RPMI8226 (cell line): ENCODE measurements around the gene DUSP6.
A peak's percentile ranks its signal among the peaks of the same experiment; 100 is the strongest.

Source experiments
- DNase-seq: peaks from one replicate; pipeline ENCODE4 v3.0.0-alpha.2; 2015

The DUSP6 gene

GRCh38 chr12:89352492-89353187 is at the start of gene DUSP6:
Gene DUSP6, minus strand, starts transcription at chr12:89352501. Its CDS starts 462 bp downstream, at chr12:89352039.
- peak; percentile 93 for DNase-seq

GRCh38 chr12:89401433-89402058 is 49.2 kb upstream of the DUSP6 start:
- no peak for DNase-seq

GRCh38 chr12:89400415-89400814 is 48.1 kb upstream of the DUSP6 start:
- no peak for DNase-seq

GRCh38 chr12:89395712-89396111 is 43.4 kb upstream of the DUSP6 start:
- DNase-seq, result no peak

GRCh38 chr12:89393551-89394121 is 41.3 kb upstream of the DUSP6 start:
- DNase-seq, result no peak

- DNase-seq, result no peak
Observed at GRCh38 chr12:89392391-89392790, 40.1 kb upstream of the DUSP6 start.

- no peak for DNase-seq
Observed at GRCh38 chr12:89391726-89392336, 39.5 kb upstream of the DUSP6 start.

- no peak for DNase-seq
Observed at GRCh38 chr12:89390802-89391673, 38.7 kb upstream of the DUSP6 start.

- no peak for DNase-seq
Observed at GRCh38 chr12:89389755-89390661, 37.7 kb upstream of the DUSP6 start.

GRCh38 chr12:89386138-89386537 is 33.8 kb upstream of the DUSP6 start:
- no peak for DNase-seq

GRCh38 chr12:89384807-89385206 is 32.5 kb upstream of the DUSP6 start:
- no peak for DNase-seq

GRCh38 chr12:89384050-89384758 is 31.9 kb upstream of the DUSP6 start:
- no peak for DNase-seq

- DNase-seq, result no peak
Observed at GRCh38 chr12:89383235-89384049, 31.1 kb upstream of the DUSP6 start.

- DNase-seq, result no peak
Observed at GRCh38 chr12:89382328-89382727, 30.0 kb upstream of the DUSP6 start.

- no peak for DNase-seq
Observed at GRCh38 chr12:89379839-89380467, 27.7 kb upstream of the DUSP6 start.

GRCh38 chr12:89379148-89379838 is 27.0 kb upstream of the DUSP6 start:
- DNase-seq, result no peak

- DNase-seq, result no peak
Observed at GRCh38 chr12:89376844-89377243, 24.5 kb upstream of the DUSP6 start.

- no peak for DNase-seq
Observed at GRCh38 chr12:89376202-89376529, 23.9 kb upstream of the DUSP6 start.
